ENCODE data around the gene LFNG.
A peak's percentile ranks its signal among the peaks of the same experiment; 100 is the strongest.

LFNG gene

GRCh38 chr7:2575046-2575732, 55.6 kb downstream of the LFNG start:
- DNase-seq: no peak
- intact Hi-C loops (cut with DNase I): no loop called here

GRCh38 chr7:2575733-2576340, 56.3 kb downstream of the LFNG start:
- DNase-seq: peak in 16 of 42 donors; percentile 17 to 74 (median 36)

GRCh38 chr7:2576742-2577491, 57.3 kb downstream of the LFNG start:
- intact Hi-C loops (cut with DNase I): no loop called here
- DNase-seq: no peak

More at GRCh38 chr7:2575733-2576340, 56.3 kb downstream of the LFNG start:
- intact Hi-C loops (cut with DNase I): no loop called here
